ENCODE data around the gene C1orf141.

DNA sequence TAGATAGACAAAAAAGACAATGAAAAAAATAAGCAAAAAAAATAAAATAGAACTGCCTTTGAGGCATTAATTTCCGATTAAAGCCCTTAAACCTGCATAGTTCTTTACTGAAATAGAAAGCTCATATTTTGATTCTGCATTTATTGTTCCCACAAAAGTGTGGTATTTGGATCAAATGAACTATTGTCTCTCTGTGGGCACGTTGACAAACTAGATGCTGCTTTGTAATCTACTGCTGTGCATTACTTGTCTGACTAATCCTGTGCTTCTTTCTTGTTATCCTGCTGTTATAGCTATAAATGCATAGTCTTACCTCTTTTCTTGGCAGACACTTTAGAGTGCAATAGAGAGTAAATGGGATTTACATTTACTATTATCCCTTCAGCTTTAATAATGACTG is 49.4 kb downstream of the C1orf141 start:
- TF ChIP-seq, protein P1, sequence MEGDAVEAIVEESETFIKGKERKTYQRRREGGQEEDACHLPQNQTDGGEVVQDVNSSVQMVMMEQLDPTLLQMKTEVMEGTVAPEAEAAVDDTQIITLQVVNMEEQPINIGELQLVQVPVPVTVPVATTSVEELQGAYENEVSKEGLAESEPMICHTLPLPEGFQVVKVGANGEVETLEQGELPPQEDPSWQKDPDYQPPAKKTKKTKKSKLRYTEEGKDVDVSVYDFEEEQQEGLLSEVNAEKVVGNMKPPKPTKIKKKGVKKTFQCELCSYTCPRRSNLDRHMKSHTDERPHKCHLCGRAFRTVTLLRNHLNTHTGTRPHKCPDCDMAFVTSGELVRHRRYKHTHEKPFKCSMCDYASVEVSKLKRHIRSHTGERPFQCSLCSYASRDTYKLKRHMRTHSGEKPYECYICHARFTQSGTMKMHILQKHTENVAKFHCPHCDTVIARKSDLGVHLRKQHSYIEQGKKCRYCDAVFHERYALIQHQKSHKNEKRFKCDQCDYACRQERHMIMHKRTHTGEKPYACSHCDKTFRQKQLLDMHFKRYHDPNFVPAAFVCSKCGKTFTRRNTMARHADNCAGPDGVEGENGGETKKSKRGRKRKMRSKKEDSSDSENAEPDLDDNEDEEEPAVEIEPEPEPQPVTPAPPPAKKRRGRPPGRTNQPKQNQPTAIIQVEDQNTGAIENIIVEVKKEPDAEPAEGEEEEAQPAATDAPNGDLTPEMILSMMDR (IDR thresholded peaks at IDR 0.05), result no peak
- no peak for TF ChIP-seq POLR2A (IDR thresholded peaks at IDR 0.05)
